Mesendoderm (in vitro differentiated cells): ENCODE data around the gene SLC29A2.

ENCODE experiments used
- DNase-seq: peaks from one replicate; pipeline ENCODE4 v3.0.0; 2013
- H2AK5ac ChIP-seq: 2 replicates; pipeline ENCODE4 v1.6.1; 2013; ENCODE audit warnings: low read length, inconsistent platforms
- H2BK120ac ChIP-seq: 2 replicates; pipeline ENCODE4 v1.6.1; 2013; ENCODE audit warnings: low read depth, mild to moderate bottlenecking, low read length, moderate library complexity, mixed read lengths
- H2BK15ac ChIP-seq: replicated peaks from 2 replicates; pipeline ENCODE4 v1.6.1; 2013; ENCODE audit warnings: low read depth, mild to moderate bottlenecking, moderate library complexity
- H2BK5ac ChIP-seq: 2 replicates; pipeline ENCODE4 v1.6.1; 2013; ENCODE audit warnings: low read length, inconsistent platforms
- H3K18ac ChIP-seq: 2 replicates; pipeline ENCODE4 v1.6.1; 2013; ENCODE audit warnings: mild to moderate bottlenecking, low read length, mixed read lengths
- H3K23ac ChIP-seq: one replicate; pipeline ENCODE4 v1.6.1; 2013; ENCODE audit warnings: low read length
- H3K27ac ChIP-seq: 2 replicates; pipeline ENCODE4 v1.5.1; 2013; ENCODE audit warnings: low read depth, mild to moderate bottlenecking, inconsistent platforms, low read length, moderate library complexity
- H3K27me3 ChIP-seq: 2 replicates; pipeline ENCODE4 v1.6.1; 2013; ENCODE audit warnings: low read length, control low read depth, mild to moderate bottlenecking, inconsistent platforms; ENCODE audit not compliant: insufficient read depth, poor library complexity
- H3K36me3 ChIP-seq: 2 replicates; pipeline ENCODE4 v1.6.1; 2013; ENCODE audit warnings: low read length, inconsistent platforms; ENCODE audit not compliant: control insufficient read depth, insufficient read depth
- H3K4ac ChIP-seq: one replicate; pipeline ENCODE4 v1.6.1; 2013; ENCODE audit warnings: low read depth, mild to moderate bottlenecking, low read length, moderate library complexity
- H3K4me1 ChIP-seq: 2 replicates; pipeline ENCODE4 v1.6.1; 2013; ENCODE audit warnings: low read depth, low read length, inconsistent platforms; ENCODE audit not compliant: control insufficient read depth
- H3K4me2 ChIP-seq: 2 replicates; pipeline ENCODE4 v1.6.1; 2013; ENCODE audit warnings: low read length
- H3K4me3 ChIP-seq: 2 replicates; pipeline ENCODE4 v1.5.1; 2013; ENCODE audit warnings: mild to moderate bottlenecking, low read length
- H3K56ac ChIP-seq: one replicate; pipeline ENCODE4 v1.6.1; 2013; ENCODE audit warnings: low read length
- H3K79me1 ChIP-seq: 2 replicates; pipeline ENCODE4 v1.6.1; 2013; ENCODE audit warnings: low read length, inconsistent platforms
- H3K79me2 ChIP-seq: 2 replicates; pipeline ENCODE4 v1.6.1; 2013; ENCODE audit warnings: mild to moderate bottlenecking, low read length; ENCODE audit not compliant: control insufficient read depth, insufficient read depth
- H3K9ac ChIP-seq: 2 replicates; pipeline ENCODE4 v1.6.1; 2013; ENCODE audit warnings: low read length, inconsistent platforms
- H4K5ac ChIP-seq: one replicate; pipeline ENCODE4 v1.6.1; 2013; ENCODE audit warnings: low read length
- H4K8ac ChIP-seq: one replicate; pipeline ENCODE4 v1.6.1; 2013; ENCODE audit warnings: low read depth, mild to moderate bottlenecking, control low read depth, low read length, moderate library complexity
- WGBS: extraction: QIAGEN DNeasy Blood & Tissue Kit; methylation state at CpG from one replicate; pipeline ENCODE4 v1.1.7; 2013; ENCODE audit warnings: low lambda C conversion rate, missing lambda C conversion rate; ENCODE audit not compliant: insufficient coverage; ENCODE audit errors: extremely low coverage; 5-methylcytosine and 5-hydroxymethylcytosine counted together

SLC29A2 gene

GRCh38 chr11:66333896-66334604, 37.5 kb downstream of the SLC29A2 start:
- no peak overlapping the region for H4K5ac ChIP-seq
- H3K18ac ChIP-seq = no peak overlapping the region
- no peak overlapping the region for H3K27ac ChIP-seq
- H3K4ac ChIP-seq = no peak overlapping the region
- H3K27me3 ChIP-seq = no peaks in the 10 kb centered on the region
- WGBS = no CpG with 5 or more reads among the region's 29 CpGs
- no peak overlapping the region for H3K23ac ChIP-seq
- H3K9ac ChIP-seq = no peak overlapping the region
- H2BK5ac ChIP-seq = no peak overlapping the region
- H2BK120ac ChIP-seq = no peak overlapping the region
- no peak overlapping the region for H3K56ac ChIP-seq
- no peak overlapping the region for H3K4me3 ChIP-seq
- no peak overlapping the region for H2AK5ac ChIP-seq
- no peak overlapping the region for H2BK15ac ChIP-seq
- DNase-seq = no peak
- H4K8ac ChIP-seq = no peak overlapping the region
- H3K79me2 ChIP-seq = no peaks in the 10 kb centered on the region
- H3K36me3 ChIP-seq = no peaks in the 10 kb centered on the region
- peaks cover 2% of the 10 kb centered on the region for H3K4me1 ChIP-seq
- H3K79me1 ChIP-seq = no peaks in the 10 kb centered on the region
- H3K4me2 ChIP-seq = no peak overlapping the region

- no peaks in the 10 kb centered on the region for H3K79me2 ChIP-seq
- no peak overlapping the region for H4K5ac ChIP-seq
- no peak overlapping the region for H3K18ac ChIP-seq
- H3K79me1 ChIP-seq = no peaks in the 10 kb centered on the region
- H3K27ac ChIP-seq = no peak overlapping the region
- no peak overlapping the region for H3K4me3 ChIP-seq
- no peak overlapping the region for H2AK5ac ChIP-seq
- no peak overlapping the region for H3K56ac ChIP-seq
- no peak overlapping the region for H3K4ac ChIP-seq
- H3K27me3 ChIP-seq = no peaks in the 10 kb centered on the region
- H2BK5ac ChIP-seq = no peak overlapping the region
- WGBS = no CpG with 5 or more reads among the region's 19 CpGs
- H2BK120ac ChIP-seq = no peak overlapping the region
- no peak overlapping the region for H2BK15ac ChIP-seq
- H3K4me1 ChIP-seq = peaks cover 6% of the 10 kb centered on the region
- H3K4me2 ChIP-seq = no peak overlapping the region
- no peak overlapping the region for H3K9ac ChIP-seq
- H3K36me3 ChIP-seq = no peaks in the 10 kb centered on the region
- no peak overlapping the region for H3K23ac ChIP-seq
- DNase-seq = no peak
- H4K8ac ChIP-seq = no peak overlapping the region
Measured at GRCh38 chr11:66333220-66333877, 38.2 kb downstream of the SLC29A2 start.

GRCh38 chr11:66332371-66333219, 39.0 kb downstream of the SLC29A2 start:
- no peak for DNase-seq
- Histone ChIP-seq H2BK120ac (no peak overlapping the region), H2BK5ac (no peak overlapping the region), H3K27ac (no peak overlapping the region), H3K4ac (no peak overlapping the region), H3K18ac (no peak overlapping the region), H4K5ac (no peak overlapping the region), H4K8ac (no peak overlapping the region), H2AK5ac (no peak overlapping the region), H3K9ac (no peak overlapping the region), H3K79me2 (no peaks in the 10 kb centered on the region), H3K27me3 (no peaks in the 10 kb centered on the region), H3K4me3 (no peak overlapping the region), H3K79me1 (no peaks in the 10 kb centered on the region), H3K4me2 (no peak overlapping the region), H3K4me1 (peaks cover 6% of the 10 kb centered on the region), H3K36me3 (no peaks in the 10 kb centered on the region), H3K56ac (no peak overlapping the region), H3K23ac (no peak overlapping the region), H2BK15ac (no peak overlapping the region)
- no CpG with 5 or more reads among the region's 18 CpGs for WGBS

- Histone ChIP-seq H3K4me2 (no peak overlapping the region), H3K9ac (no peak overlapping the region), H2BK5ac (no peak overlapping the region), H3K4me3 (no peak overlapping the region), H2BK120ac (no peak overlapping the region), H4K8ac (no peak overlapping the region), H3K56ac (no peak overlapping the region), H3K4ac (no peak overlapping the region), H3K4me1 (peaks cover 6% of the 10 kb centered on the region), H3K23ac (no peak overlapping the region), H3K27me3 (no peaks in the 10 kb centered on the region), H3K18ac (no peak overlapping the region), H2AK5ac (no peak overlapping the region), H3K79me2 (no peaks in the 10 kb centered on the region), H3K27ac (no peak overlapping the region), H3K36me3 (no peaks in the 10 kb centered on the region), H2BK15ac (no peak overlapping the region), H3K79me1 (no peaks in the 10 kb centered on the region), H4K5ac (no peak overlapping the region)
- DNase-seq = no peak
- WGBS = no CpG with 5 or more reads among the region's 12 CpGs
Measured at GRCh38 chr11:66331542-66332370, 39.8 kb downstream of the SLC29A2 start.

GRCh38 chr11:66330931-66331330, 40.6 kb downstream of the SLC29A2 start:
- no peak overlapping the region for H3K4me3 ChIP-seq
- no CpG with 5 or more reads among the region's 10 CpGs for WGBS
- no peak overlapping the region for H3K18ac ChIP-seq
- peaks cover 6% of the 10 kb centered on the region for H3K4me1 ChIP-seq
- no peak overlapping the region for H2BK120ac ChIP-seq
- H3K36me3 ChIP-seq = no peaks in the 10 kb centered on the region
- H3K56ac ChIP-seq = no peak overlapping the region
- no peak overlapping the region for H3K9ac ChIP-seq
- no peaks in the 10 kb centered on the region for H3K27me3 ChIP-seq
- H3K79me2 ChIP-seq = no peaks in the 10 kb centered on the region
- H3K23ac ChIP-seq = no peak overlapping the region
- no peak overlapping the region for H2BK5ac ChIP-seq
- no peak overlapping the region for H4K5ac ChIP-seq
- DNase-seq = no peak
- no peak overlapping the region for H3K4ac ChIP-seq
- H3K4me2 ChIP-seq = no peak overlapping the region
- no peak overlapping the region for H4K8ac ChIP-seq
- no peak overlapping the region for H3K27ac ChIP-seq
- H3K79me1 ChIP-seq = no peaks in the 10 kb centered on the region
- no peak overlapping the region for H2BK15ac ChIP-seq
- no peak overlapping the region for H2AK5ac ChIP-seq
